ENCODE data around the gene BORCS5.

DNA sequence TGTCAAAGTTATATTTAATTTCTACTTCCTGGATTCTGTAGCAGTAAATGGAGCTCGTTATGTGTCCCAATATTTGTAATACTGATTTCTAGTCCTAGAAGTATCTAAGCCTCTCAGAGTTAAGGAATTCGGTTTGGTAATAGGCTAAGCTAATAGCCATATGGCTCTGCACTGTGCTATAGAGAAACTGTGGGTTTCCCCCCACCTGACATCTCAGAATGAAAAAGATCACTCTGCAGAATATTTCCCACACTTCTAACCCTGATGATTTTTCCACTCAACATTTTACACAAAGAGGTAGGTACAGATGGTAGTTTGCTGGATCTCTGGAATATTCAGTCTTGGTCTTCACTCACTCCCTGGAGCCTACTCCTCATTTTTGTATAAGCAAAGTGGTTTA lies 71.2 kb downstream of the BORCS5 start:
- TF ChIP-seq POLR2AphosphoS5 (IDR thresholded peaks at IDR 0.05; ENCODE audit: borderline replicate concordance, low read depth, low read length) = no peak
- TF ChIP-seq EZH2 (IDR thresholded peaks at IDR 0.05) = no peak
- TF ChIP-seq FOXP2 (optimal IDR thresholded peaks at IDR 0.05; ENCODE audit: control extremely low read depth, extremely low read length, insufficient read depth) = no peak

Data from SK-N-MC (cell line).